Right kidney (tissue), 9 donors: ENCODE measurements around the gene JAGN1.
"Not testable (repeated sequence)": the region's sequence is repeated elsewhere in the genome, so short reads cannot be mapped to it uniquely, and the experiment has no call there.

ENCODE experiments used
- DNase-seq: peaks from one replicate; pipeline ENCODE4 v3.0.0-alpha.2; 2016
- long read RNA-seq, 8 donors: transcript quantifications; one replicate each; lab custom pipeline, GENCODE V29; 2026

The JAGN1 gene
- long read RNA-seq, donor 1, transcript JAGN1-201 (2 exons, 1,675 nt): major isoform, 45 of 45 reads
- long read RNA-seq, donor 1, partial matches to known transcripts: 0 of 45 reads
- long read RNA-seq, donor 1, other reads (novel, unspliced or antisense): 0 of 45 reads
- long read RNA-seq, donor 2, transcript JAGN1-201 (2 exons, 1,675 nt): major isoform, 20 of 20 reads
- long read RNA-seq, donor 2, partial matches to known transcripts: 0 of 20 reads
- long read RNA-seq, donor 2, other reads (novel, unspliced or antisense): 0 of 20 reads
- long read RNA-seq, donor 3, transcript JAGN1-201 (2 exons, 1,675 nt): major isoform, 13 of 13 reads
- long read RNA-seq, donor 3, partial matches to known transcripts: 0 of 13 reads
- long read RNA-seq, donor 3, other reads (novel, unspliced or antisense): 0 of 13 reads
- long read RNA-seq, donor 4, transcript JAGN1-201 (2 exons, 1,675 nt): major isoform, 30 of 30 reads
- long read RNA-seq, donor 4, partial matches to known transcripts: 0 of 30 reads
- long read RNA-seq, donor 4, other reads (novel, unspliced or antisense): 0 of 30 reads
- long read RNA-seq, donor 5, transcript JAGN1-201 (2 exons, 1,675 nt): major isoform, 49 of 49 reads
- long read RNA-seq, donor 5, partial matches to known transcripts: 0 of 49 reads
- long read RNA-seq, donor 5, other reads (novel, unspliced or antisense): 0 of 49 reads
- long read RNA-seq, donor 6, transcript JAGN1-201 (2 exons, 1,675 nt): major isoform, 29 of 29 reads
- long read RNA-seq, donor 6, partial matches to known transcripts: 0 of 29 reads
- long read RNA-seq, donor 6, other reads (novel, unspliced or antisense): 0 of 29 reads
- long read RNA-seq, donor 7, transcript JAGN1-201 (2 exons, 1,675 nt): major isoform, 39 of 39 reads
- long read RNA-seq, donor 7, partial matches to known transcripts: 0 of 39 reads
- long read RNA-seq, donor 7, other reads (novel, unspliced or antisense): 0 of 39 reads
- long read RNA-seq, donor 8, transcript JAGN1-201 (2 exons, 1,675 nt): major isoform, 27 of 27 reads
- long read RNA-seq, donor 8, partial matches to known transcripts: 0 of 27 reads
- long read RNA-seq, donor 8, other reads (novel, unspliced or antisense): 0 of 27 reads

- DNase-seq: peak; percentile 98
Observed at GRCh38 chr3:9890249-9891071, at the start of gene JAGN1. TSS of gene JAGN1 (plus strand) at chr3:9890610. CDS start at chr3:9890723, 113 bp downstream.

- DNase-seq: no peak
Observed at GRCh38 chr3:9841015-9841414, 49.4 kb upstream of the JAGN1 start.

- peak; percentile 96 for DNase-seq
Observed at GRCh38 chr3:9843715-9844438, 46.5 kb upstream of the JAGN1 start, which contains the start of gene RPUSD3. TSS of gene RPUSD3 (minus strand) at chr3:9844008. CDS start at chr3:9843990, 18 bp downstream.

- no peak for DNase-seq
Observed at GRCh38 chr3:9846231-9846630, 44.2 kb upstream of the JAGN1 start.

- DNase-seq: no peak
Observed at GRCh38 chr3:9846931-9847488, 43.4 kb upstream of the JAGN1 start.

- not testable (repeated sequence) for DNase-seq
Observed at GRCh38 chr3:9847870-9848269, 42.5 kb upstream of the JAGN1 start.

- not testable (repeated sequence) for DNase-seq
Observed at GRCh38 chr3:9848860-9849259, 41.5 kb upstream of the JAGN1 start.

GRCh38 chr3:9851383-9851782 lies 39.0 kb upstream of the JAGN1 start:
- DNase-seq: not testable (repeated sequence)

- not testable (repeated sequence) for DNase-seq
Observed at GRCh38 chr3:9851926-9852325, 38.5 kb upstream of the JAGN1 start.

- DNase-seq: no peak
Observed at GRCh38 chr3:9852528-9852927, 37.9 kb upstream of the JAGN1 start.

- DNase-seq: not testable (repeated sequence)
Observed at GRCh38 chr3:9854291-9854940, 36.0 kb upstream of the JAGN1 start.

GRCh38 chr3:9855594-9855993 lies 34.8 kb upstream of the JAGN1 start:
- no peak for DNase-seq

GRCh38 chr3:9859530-9860025 lies 30.8 kb upstream of the JAGN1 start:
- no peak for DNase-seq

- no peak for DNase-seq
Observed at GRCh38 chr3:9861201-9861600, 29.2 kb upstream of the JAGN1 start.

GRCh38 chr3:9861626-9862130 lies 28.7 kb upstream of the JAGN1 start:
- no peak for DNase-seq

- DNase-seq: peak; percentile 62
Observed at GRCh38 chr3:9862391-9863057, 27.9 kb upstream of the JAGN1 start.

- DNase-seq: peak; percentile 7
Observed at GRCh38 chr3:9863058-9863772, 27.2 kb upstream of the JAGN1 start.

GRCh38 chr3:9864200-9864927 lies 26.0 kb upstream of the JAGN1 start:
- DNase-seq: peak; percentile 63
